Left cardiac atrium (tissue), 4 donors: ENCODE data around the gene SIPA1. TPM values are rescaled to one million over a fixed set of nuclear protein-coding genes. Genes with fewer than 3 reads are reported as not detected.
"Not testable (repeated sequence)": the region's sequence is repeated elsewhere in the genome, so short reads cannot be mapped to it uniquely, and the experiment has no call there.

ENCODE experiments used
- ATAC-seq, 2 donors: fragments of 200-7000 bp; cut with Tn5 transposase; one replicate each; pipeline ENCODE4 v1.9.1; 2020; ENCODE audit warnings: mild to moderate bottlenecking in 2 of 2, moderate library complexity in 2 of 2
- DNase-seq: peaks from one replicate; pipeline ENCODE4 v3.0.0-alpha.2; 2020
- intact Hi-C, 2 donors: fragments of 100-400 bp; cut with DNase I; formaldehyde crosslinking; loops; one replicate each; pipeline versions ENCODE4 v1.14.1 to v1.15.1; 2022 to 2023
- total RNA-seq, 2 donors: library from RNA; stranded (reverse); fragmentation: NEBNext Ultra II Directional; extraction: Animal tissue kit (Norgen Biotek cat#: 25700); gene quantifications; one replicate each; pipeline ENCODE4 v1.2.1, GENCODE V29; 2021
- donor health status: DM: no; HTN: yes; CAD: no.
- donor health status: DM: no; HTN: yes; CAD: no; lungs with severe emphysema.
- donor health status: DM: yes; HTN: yes; CAD: no.
- donor health status: Dilated cardiomyopathy.

The SIPA1 gene
- total RNA-seq, 2 donors from 2014 or later: 31.7 to 33.0 TPM

GRCh38 chr11:65636108-65637031 lies 1.5 kb upstream of the SIPA1 start:
- DNase-seq: no peak
- intact Hi-C loops: no loop called here
- no peak for ATAC-seq

GRCh38 chr11:65637032-65637557 lies 806 bp upstream of the SIPA1 start:
- ATAC-seq (no peak), DNase-seq (no peak)
- intact Hi-C loops: no loop called here

GRCh38 chr11:65639228-65639597 lies 1.3 kb downstream of the SIPA1 start:
- ATAC-seq, DNase-seq, intact Hi-C loops: not testable (repeated sequence)

GRCh38 chr11:65639623-65640482 lies 2.0 kb downstream of the SIPA1 start:
- intact Hi-C loops: no loop called here
- ATAC-seq (no peak), DNase-seq (no peak)

- intact Hi-C loops: no loop called here
- DNase-seq (peak; percentile 55), ATAC-seq (peak; percentile 3 to 12)
These were observed 2.8 kb downstream of the SIPA1 start for GRCh38 chr11:65640483-65641296.

- intact Hi-C loops: no loop called here
- no peak for ATAC-seq
These were observed 3.6 kb downstream of the SIPA1 start for GRCh38 chr11:65641297-65642013.

GRCh38 chr11:65642014-65642671 lies 4.2 kb downstream of the SIPA1 start:
- DNase-seq (no peak), ATAC-seq (no peak)

More at GRCh38 chr11:65641297-65642013, 3.6 kb downstream of the SIPA1 start:
- no peak for DNase-seq

GRCh38 chr11:65643971-65644370 lies 6.1 kb downstream of the SIPA1 start:
- DNase-seq (no peak), ATAC-seq (no peak)
- intact Hi-C loops: no loop called here

More at GRCh38 chr11:65642014-65642671, 4.2 kb downstream of the SIPA1 start:
- intact Hi-C loops: no loop called here

- DNase-seq (no peak), ATAC-seq (no peak)
- intact Hi-C loops: no loop called here
These were observed 6.9 kb downstream of the SIPA1 start for GRCh38 chr11:65644837-65645236.

GRCh38 chr11:65645710-65646109 lies 7.8 kb downstream of the SIPA1 start:
- DNase-seq (no peak), ATAC-seq (no peak)
- intact Hi-C loops: no loop called here

- DNase-seq: no peak
- intact Hi-C loops: no loop called here
These were observed 8.5 kb downstream of the SIPA1 start for GRCh38 chr11:65646288-65646957.

GRCh38 chr11:65646958-65647701 lies 9.2 kb downstream of the SIPA1 start:
- ATAC-seq (peak; percentile 28 to 43), DNase-seq (no peak)
- intact Hi-C loops: no loop called here

More at GRCh38 chr11:65646288-65646957, 8.5 kb downstream of the SIPA1 start:
- no peak for ATAC-seq

- intact Hi-C loops: no loop called here
- ATAC-seq (no peak), DNase-seq (no peak)
These were observed 11.1 kb downstream of the SIPA1 start for GRCh38 chr11:65648997-65649493.

- intact Hi-C loops: no loop called here
- DNase-seq: no peak
These were observed 12.0 kb downstream of the SIPA1 start for GRCh38 chr11:65649656-65650546.

GRCh38 chr11:65650547-65651338 lies 12.8 kb downstream of the SIPA1 start:
- DNase-seq (no peak), ATAC-seq (no peak)
- intact Hi-C loops: no loop called here

More at GRCh38 chr11:65649656-65650546, 12.0 kb downstream of the SIPA1 start:
- ATAC-seq: no peak
